ENCODE data around the gene PLA2G6.

Gene PLA2G6

GRCh38 chr22:38072322-38073149 lies 109.1 kb downstream of the PLA2G6 start:
- no peak for DNase-seq (ENCODE audit: low spot score)

- DNase-seq (ENCODE audit: low spot score) = no peak
These were observed 110.0 kb downstream of the PLA2G6 start for GRCh38 chr22:38071421-38072321.

GRCh38 chr22:38070250-38070921 lies 111.2 kb downstream of the PLA2G6 start:
- DNase-seq (ENCODE audit: low spot score) = no peak

- DNase-seq (ENCODE audit: low spot score) = peak; percentile 80
These were observed 112.0 kb downstream of the PLA2G6 start for GRCh38 chr22:38069372-38070249.

GRCh38 chr22:38068641-38069371 lies 112.8 kb downstream of the PLA2G6 start:
- DNase-seq (ENCODE audit: low spot score) = no peak

GRCh38 chr22:38067761-38068360 lies 113.8 kb downstream of the PLA2G6 start:
- DNase-seq (ENCODE audit: low spot score) = no peak

- DNase-seq (ENCODE audit: low spot score) = no peak
These were observed 114.6 kb downstream of the PLA2G6 start for GRCh38 chr22:38067028-38067415.

- DNase-seq (ENCODE audit: low spot score) = no peak
These were observed 115.1 kb downstream of the PLA2G6 start for GRCh38 chr22:38066381-38067027.

GRCh38 chr22:38065539-38065938 lies 116.1 kb downstream of the PLA2G6 start:
- DNase-seq (ENCODE audit: low spot score) = no peak

GRCh38 chr22:38062791-38063190 lies 118.8 kb downstream of the PLA2G6 start:
- no peak for DNase-seq (ENCODE audit: low spot score)
